Spleen (tissue), 7 donors: ENCODE data around the gene EFNA3.

ENCODE experiments used
- POLR2A ChIP-seq, 3 donors: fragments of 450-650 bp; IDR thresholded peaks; one replicate each; pipeline ENCODE4 v1.5.1; 2017; ENCODE audit warnings: antibody characterized with exemption in 3 of 3, mild to moderate bottlenecking in 1 of 3
- TF ChIP-seq, protein P1 (sequence below), 11 experiments: fragments of 200-600 bp in 7 of 11; fragments of 450-650 bp in 4 of 11; sonication (generic) in 4 of 11; IDR thresholded peaks in 8 of 11; conservative IDR thresholded peaks in 3 of 11; 1 replicate in 7 of 11; 2 replicates in 4 of 11; pipeline versions ENCODE4 v1.4.0 to v1.8.0; 2016 to 2021; ENCODE audit warnings: antibody characterized with exemption in 11 of 11, inconsistent platforms in 4 of 11, mild to moderate bottlenecking in 1 of 11
- donor health status: DM: no; HTN: no; CAD: no; lungs with moderate emphysema.
- donor health status: DM: no; HTN: no; CAD: no.
- donor health status: DM: no; HTN: no; CAD: no.

DNA sequence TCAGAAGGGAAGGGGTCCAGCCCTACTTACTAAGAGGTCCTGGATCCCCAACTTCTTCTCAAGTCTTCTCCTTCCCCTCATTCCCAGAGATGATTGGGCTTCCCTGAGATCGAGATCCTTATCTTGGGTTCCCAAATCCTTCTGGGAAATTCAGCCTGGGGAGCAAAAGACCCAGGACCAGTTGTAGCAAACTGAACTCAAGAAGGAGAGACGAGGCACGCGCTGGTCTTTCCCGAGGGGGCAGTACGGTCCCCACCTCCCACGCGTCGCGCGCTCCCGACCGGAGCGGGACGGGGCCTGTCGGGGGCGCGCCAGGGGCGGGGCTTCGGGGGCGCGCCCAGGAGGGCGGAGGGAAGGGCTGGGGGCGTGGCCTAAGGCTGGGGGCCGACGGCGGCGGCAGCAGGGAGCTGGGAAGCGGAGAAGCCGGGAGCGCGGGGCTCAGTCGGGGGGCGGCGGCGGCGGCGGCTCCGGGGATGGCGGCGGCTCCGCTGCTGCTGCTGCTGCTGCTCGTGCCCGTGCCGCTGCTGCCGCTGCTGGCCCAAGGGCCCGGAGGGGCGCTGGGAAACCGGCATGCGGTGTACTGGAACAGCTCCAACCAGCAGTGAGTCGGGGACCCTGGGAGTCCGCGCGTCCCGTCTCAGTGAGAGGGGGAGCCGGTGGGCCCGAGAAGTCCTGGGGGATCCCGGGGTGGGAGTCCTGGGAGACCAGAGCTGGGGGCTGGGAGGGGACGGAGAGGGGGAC, at the start of gene EFNA3:
- no peak for TF ChIP-seq POLR2A (IDR thresholded peaks at IDR 0.05)
- TF ChIP-seq, protein P1, sequence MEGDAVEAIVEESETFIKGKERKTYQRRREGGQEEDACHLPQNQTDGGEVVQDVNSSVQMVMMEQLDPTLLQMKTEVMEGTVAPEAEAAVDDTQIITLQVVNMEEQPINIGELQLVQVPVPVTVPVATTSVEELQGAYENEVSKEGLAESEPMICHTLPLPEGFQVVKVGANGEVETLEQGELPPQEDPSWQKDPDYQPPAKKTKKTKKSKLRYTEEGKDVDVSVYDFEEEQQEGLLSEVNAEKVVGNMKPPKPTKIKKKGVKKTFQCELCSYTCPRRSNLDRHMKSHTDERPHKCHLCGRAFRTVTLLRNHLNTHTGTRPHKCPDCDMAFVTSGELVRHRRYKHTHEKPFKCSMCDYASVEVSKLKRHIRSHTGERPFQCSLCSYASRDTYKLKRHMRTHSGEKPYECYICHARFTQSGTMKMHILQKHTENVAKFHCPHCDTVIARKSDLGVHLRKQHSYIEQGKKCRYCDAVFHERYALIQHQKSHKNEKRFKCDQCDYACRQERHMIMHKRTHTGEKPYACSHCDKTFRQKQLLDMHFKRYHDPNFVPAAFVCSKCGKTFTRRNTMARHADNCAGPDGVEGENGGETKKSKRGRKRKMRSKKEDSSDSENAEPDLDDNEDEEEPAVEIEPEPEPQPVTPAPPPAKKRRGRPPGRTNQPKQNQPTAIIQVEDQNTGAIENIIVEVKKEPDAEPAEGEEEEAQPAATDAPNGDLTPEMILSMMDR (IDR thresholded peaks at IDR 0.05 in 8 of 11, conservative IDR thresholded peaks at IDR 0.05 in 3 of 11): no peak
